A673 (cell line): ENCODE data around the gene BSG. TPM values are rescaled to one million over a fixed set of nuclear protein-coding genes. Genes with fewer than 3 reads are reported as not detected.

Experiments
- BruUV-seq: library from RNA; stranded (reverse); fragments of 400-500 nt; replicated peaks from 2 replicates; lab custom pipeline; 2021; lab: Mats Ljungman, UMichigan
- CTCF ChIA-PET: fragments of 300-600 bp; sonication (Branson Sonifier 250); formaldehyde crosslinking; loops from one replicate; lab custom pipeline; 2022; ENCODE audit warnings: antibody characterized with exemption; lab: Charles Lee
- POLR2A ChIA-PET: fragments of 300-600 bp; sonication (Branson Sonifier 250); formaldehyde crosslinking; loops from one replicate; lab custom pipeline; 2022; ENCODE audit warnings: antibody characterized with exemption; ENCODE audit not compliant: low non-redundant PET; lab: Charles Lee
- DNase-seq: peaks from one replicate; pipeline ENCODE4 v3.0.0-alpha.2; 2015; ENCODE audit warnings: low spot score
- H3K27ac ChIP-seq: fragments of 200-600 bp; sonication (generic); 2 replicates; pipeline ENCODE4 v1.5.1; 2016; ENCODE audit warnings: mixed run types, low read depth, mild to moderate bottlenecking, mixed read lengths, antibody characterized with exemption, low read length; ENCODE audit not compliant: poor library complexity, severe bottlenecking
- H3K27me3 ChIP-seq: fragments of 200-600 bp; sonication (generic); replicated peaks from 2 replicates; pipeline ENCODE4 v1.6.1; 2017; ENCODE audit warnings: mixed run types, low read depth, mild to moderate bottlenecking, mixed read lengths, antibody characterized with exemption, low read length; ENCODE audit not compliant: insufficient read depth, poor library complexity
- H3K36me3 ChIP-seq: fragments of 200-600 bp; sonication (generic); 2 replicates; pipeline ENCODE4 v1.6.1; 2016; ENCODE audit warnings: mixed run types, mild to moderate bottlenecking, mixed read lengths, antibody characterized with exemption, low read length; ENCODE audit not compliant: insufficient read depth, poor library complexity, severe bottlenecking
- H3K4me1 ChIP-seq: fragments of 200-600 bp; sonication (generic); 2 replicates; pipeline ENCODE4 v1.6.1; 2017; ENCODE audit warnings: mixed run types, mild to moderate bottlenecking, mixed read lengths, antibody characterized with exemption, low read length; ENCODE audit not compliant: insufficient read depth, poor library complexity, severe bottlenecking
- H3K4me3 ChIP-seq: fragments of 200-600 bp; sonication (generic); 2 replicates; pipeline ENCODE4 v1.5.1; 2016; ENCODE audit warnings: low read depth, mixed run types, mild to moderate bottlenecking, mixed read lengths, low read length; ENCODE audit not compliant: poor library complexity, severe bottlenecking
- H3K9me3 ChIP-seq: fragments of 200-600 bp; sonication (generic); 2 replicates; pipeline ENCODE4 v1.6.1; 2016; ENCODE audit warnings: mixed run types, low read depth, mild to moderate bottlenecking, mixed read lengths, antibody characterized with exemption, low read length; ENCODE audit not compliant: poor library complexity, severe bottlenecking
- EZH2 ChIP-seq: fragments of 200-600 bp; sonication (generic); IDR thresholded peaks from 2 replicates; pipeline ENCODE4 v1.6.1; 2017; ENCODE audit warnings: borderline replicate concordance, low read depth, mild to moderate bottlenecking, mixed read lengths, antibody characterized with exemption, low read length; ENCODE audit not compliant: poor library complexity, severe bottlenecking
- intact Hi-C: fragments of 100-400 bp; cut with micrococcal nuclease; formaldehyde crosslinking; loops from one replicate; pipeline ENCODE4 v1.10.0; 2022; ENCODE audit not compliant: unreplicated experiment
- total RNA-seq: library from RNA; stranded (reverse); gene quantifications from 2 replicates; pipeline ENCODE4 v1.2.3, GENCODE V29; 2021
- TF ChIP-seq, protein P1 (sequence below): fragments of 300-800, 200-600 bp; sonication (generic); conservative IDR thresholded peaks from 2 replicates; pipeline ENCODE4 v1.5.1; 2017; ENCODE audit warnings: low read depth, mild to moderate bottlenecking, antibody characterized with exemption, low read length, moderate library complexity, mixed read lengths

Gene BSG
- total RNA-seq, 1 experiment from 2014 or later = 865 TPM

DNA sequence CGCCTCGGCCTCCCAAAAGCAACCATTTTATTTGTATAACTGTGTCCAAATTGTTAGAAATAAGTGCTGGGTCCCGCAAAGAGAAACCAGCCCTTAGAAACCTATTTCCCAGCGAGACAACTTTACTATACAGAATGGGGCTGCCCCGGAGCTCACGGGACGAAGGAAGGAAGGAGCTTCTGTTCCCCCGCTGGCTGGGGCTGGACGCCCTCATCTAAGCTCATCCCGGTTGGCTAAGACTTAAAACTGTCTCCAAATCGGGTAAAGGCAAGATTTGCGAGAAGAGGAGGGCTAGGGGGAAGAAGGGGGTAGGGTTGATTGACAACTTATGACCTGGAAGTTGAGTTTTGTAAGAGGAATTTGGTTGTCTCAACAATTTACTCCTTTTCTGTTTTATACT lies 12.3 kb upstream of the BSG start:
- Histone ChIP-seq H3K4me3 (no peak overlapping the region), H3K4me1 (peaks cover 7% of the 10 kb centered on the region), H3K36me3 (peaks cover 3% of the 10 kb centered on the region), H3K27ac (peak overlapping the region; percentile 50), H3K27me3 (no peaks in the 10 kb centered on the region), H3K9me3 (no peaks in the 10 kb centered on the region)
- ChIA-PET CTCF (no interaction called here), POLR2A (no interaction called here)
- intact Hi-C loops = no loop called here
- no peak for DNase-seq
- no TSS peak for BruUV-seq
- TF ChIP-seq EZH2 = no peak
- TF ChIP-seq, protein P1, sequence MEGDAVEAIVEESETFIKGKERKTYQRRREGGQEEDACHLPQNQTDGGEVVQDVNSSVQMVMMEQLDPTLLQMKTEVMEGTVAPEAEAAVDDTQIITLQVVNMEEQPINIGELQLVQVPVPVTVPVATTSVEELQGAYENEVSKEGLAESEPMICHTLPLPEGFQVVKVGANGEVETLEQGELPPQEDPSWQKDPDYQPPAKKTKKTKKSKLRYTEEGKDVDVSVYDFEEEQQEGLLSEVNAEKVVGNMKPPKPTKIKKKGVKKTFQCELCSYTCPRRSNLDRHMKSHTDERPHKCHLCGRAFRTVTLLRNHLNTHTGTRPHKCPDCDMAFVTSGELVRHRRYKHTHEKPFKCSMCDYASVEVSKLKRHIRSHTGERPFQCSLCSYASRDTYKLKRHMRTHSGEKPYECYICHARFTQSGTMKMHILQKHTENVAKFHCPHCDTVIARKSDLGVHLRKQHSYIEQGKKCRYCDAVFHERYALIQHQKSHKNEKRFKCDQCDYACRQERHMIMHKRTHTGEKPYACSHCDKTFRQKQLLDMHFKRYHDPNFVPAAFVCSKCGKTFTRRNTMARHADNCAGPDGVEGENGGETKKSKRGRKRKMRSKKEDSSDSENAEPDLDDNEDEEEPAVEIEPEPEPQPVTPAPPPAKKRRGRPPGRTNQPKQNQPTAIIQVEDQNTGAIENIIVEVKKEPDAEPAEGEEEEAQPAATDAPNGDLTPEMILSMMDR = no peak

- H3K27ac ChIP-seq = peak overlapping the region; percentile 73
- H3K27me3 ChIP-seq = no peaks in the 10 kb centered on the region
- no peak overlapping the region for H3K4me3 ChIP-seq
- H3K36me3 ChIP-seq = peaks cover 3% of the 10 kb centered on the region
- no peaks in the 10 kb centered on the region for H3K9me3 ChIP-seq
- BruUV-seq = no TSS peak
- POLR2A ChIA-PET = no interaction called here
- DNase-seq = peak; percentile 84
- CTCF ChIA-PET = no interaction called here
- H3K4me1 ChIP-seq = peaks cover 10% of the 10 kb centered on the region
- TF ChIP-seq, protein P1 = no peak
- TF ChIP-seq EZH2 = no peak
- intact Hi-C loops = no loop called here
Observed at GRCh38 chr19:566403-566802, 6.0 kb upstream of the BSG start.

DNA sequence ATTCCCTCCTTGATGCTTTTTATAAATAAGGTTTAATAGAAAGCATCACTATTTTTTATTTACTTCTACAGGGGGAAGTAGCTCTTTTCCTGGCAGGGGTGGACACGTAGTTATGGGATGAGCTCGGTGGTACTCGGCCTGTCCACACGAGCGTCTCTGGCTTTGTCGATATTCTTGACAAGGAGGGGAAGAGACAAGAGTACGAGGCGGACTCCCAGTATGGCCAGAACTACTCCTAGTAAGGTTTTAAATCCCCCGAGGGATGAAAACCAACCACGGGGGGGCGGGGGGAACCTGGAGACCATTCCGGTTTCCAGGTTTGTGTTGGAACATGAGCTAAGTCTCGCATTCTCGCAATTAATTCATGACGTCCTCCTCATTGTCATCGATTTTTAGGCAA lies 5.6 kb upstream of the BSG start:
- CTCF ChIA-PET = interaction anchor here (0.6 kb wide), 1 partner anchor 69 kb away, joined by 3 read pairs; no protein-coding TSS in a partner anchor
- Histone ChIP-seq H3K27me3 (no peaks in the 10 kb centered on the region), H3K4me1 (peaks cover 10% of the 10 kb centered on the region), H3K9me3 (no peaks in the 10 kb centered on the region), H3K27ac (peak overlapping the region; percentile 73), H3K4me3 (no peak overlapping the region), H3K36me3 (peaks cover 3% of the 10 kb centered on the region)
- POLR2A ChIA-PET = no interaction called here
- no TSS peak for BruUV-seq
- no peak for DNase-seq
- no peak for TF ChIP-seq EZH2
- TF ChIP-seq, protein P1 = no peak
- intact Hi-C loops = no loop called here
